WTC11 (cell line): Measurements from ENCODE around the gene ZNF425. TPM values are rescaled to one million over a fixed set of nuclear protein-coding genes. Genes with fewer than 3 reads are reported as not detected.

ENCODE experiments used
- ATAC-seq: fragments of 200-7000 bp; cut with Tn5 transposase; 2 replicates; pipeline ENCODE4 v1.10.0; 2021; ENCODE audit warnings: mild to moderate bottlenecking, moderate library complexity
- CTCF ChIA-PET: fragments of 300-600 bp; sonication (Branson Sonifier 250); formaldehyde crosslinking; loops from one replicate; lab custom pipeline; 2021; ENCODE audit warnings: antibody characterized with exemption; lab: Charles Lee
- POLR2A ChIA-PET: fragments of 350-600 bp; sonication (Branson Sonifier 250); formaldehyde crosslinking; loops from one replicate; lab custom pipeline; 2021; ENCODE audit warnings: antibody characterized with exemption; lab: Charles Lee
- DNase-seq: peaks from one replicate; pipeline ENCODE4 v3.0.0; 2021; ENCODE audit warnings: low spot score
- H3K27ac Mint-ChIP-seq: 2 replicates; pipeline ENCODE4 v1.8.0; 2021; ENCODE audit warnings: mixed read lengths
- H3K27me3 Mint-ChIP-seq: 2 replicates; pipeline ENCODE4 v1.8.0; 2021; ENCODE audit warnings: low read depth, mild to moderate bottlenecking, moderate library complexity, mixed read lengths
- H3K36me3 Mint-ChIP-seq: 2 replicates; pipeline ENCODE4 v1.8.0; 2021; ENCODE audit warnings: mixed read lengths
- H3K4me1 Mint-ChIP-seq: 2 replicates; pipeline ENCODE4 v1.8.0; 2022; ENCODE audit warnings: mixed read lengths
- H3K4me3 Mint-ChIP-seq: 2 replicates; pipeline ENCODE4 v1.8.0; 2021; ENCODE audit warnings: mild to moderate bottlenecking, moderate library complexity, mixed read lengths
- H3K9me3 Mint-ChIP-seq: 2 replicates; pipeline ENCODE4 v1.8.0; 2021; ENCODE audit warnings: mixed read lengths
- CBFB ChIP-seq: sonication (generic); formaldehyde crosslinking; IDR thresholded peaks from 2 replicates; pipeline ENCODE4 v1.8.1; 2022; ENCODE audit warnings: mild to moderate bottlenecking, low read depth, missing genetic modification reagents
- CREM ChIP-seq: sonication (generic); formaldehyde crosslinking; IDR thresholded peaks from 2 replicates; pipeline ENCODE4 v1.8.1; 2022; ENCODE audit warnings: mild to moderate bottlenecking, missing genetic modification reagents, moderate library complexity
- ELF4 ChIP-seq: sonication (generic); formaldehyde crosslinking; IDR thresholded peaks from 2 replicates; pipeline ENCODE4 v1.8.1; 2022; ENCODE audit warnings: low read depth, mild to moderate bottlenecking, moderate library complexity, missing genetic modification reagents
- FOXK1 ChIP-seq: sonication (generic); formaldehyde crosslinking; IDR thresholded peaks from 2 replicates; pipeline ENCODE4 v1.8.0; 2022; ENCODE audit warnings: mild to moderate bottlenecking, moderate library complexity, missing genetic modification reagents
- MYBL2 ChIP-seq: sonication (generic); formaldehyde crosslinking; IDR thresholded peaks from 2 replicates; pipeline ENCODE4 v1.8.1; 2023; ENCODE audit warnings: mild to moderate bottlenecking, moderate library complexity, missing genetic modification reagents
- NFATC4 ChIP-seq: fragments of 250-450 bp; sonication (Bioruptor Pico); IDR thresholded peaks from 2 replicates; pipeline ENCODE4 v1.9.0; 2021; ENCODE audit warnings: mild to moderate bottlenecking
- NR2C2 ChIP-seq: sonication (generic); formaldehyde crosslinking; IDR thresholded peaks from 2 replicates; pipeline ENCODE4 v1.8.0; 2022; ENCODE audit warnings: mild to moderate bottlenecking, missing genetic modification reagents
- NR3C1 ChIP-seq: sonication (generic); formaldehyde crosslinking; conservative IDR thresholded peaks from 2 replicates; pipeline ENCODE4 v1.8.1; 2023; ENCODE audit warnings: low read depth, mild to moderate bottlenecking, missing genetic modification reagents
- PRRX2 ChIP-seq: fragments of 250-450 bp; sonication (Bioruptor Pico); IDR thresholded peaks from 2 replicates; pipeline ENCODE4 v1.8.0; 2021; ENCODE audit warnings: mild to moderate bottlenecking
- SMAD4 ChIP-seq: sonication (generic); formaldehyde crosslinking; IDR thresholded peaks from 2 replicates; pipeline ENCODE4 v1.8.0; 2022; ENCODE audit warnings: mild to moderate bottlenecking, missing genetic modification reagents
- ZNF416 ChIP-seq: fragments of 250-450 bp; sonication (Bioruptor Pico); IDR thresholded peaks from 2 replicates; pipeline ENCODE4 v1.9.0; 2021; ENCODE audit warnings: mild to moderate bottlenecking, inconsistent platforms
- total RNA-seq: library from RNA; stranded (reverse); gene quantifications from 3 replicates; pipeline ENCODE4 v1.2.3, GENCODE V29; 2021
- TF ChIP-seq, protein P1 (sequence below): sonication (generic); formaldehyde crosslinking; IDR thresholded peaks from 2 replicates; pipeline ENCODE4 v1.8.1; 2023; ENCODE audit warnings: mild to moderate bottlenecking, missing genetic modification reagents, borderline replicate concordance
- TF ChIP-seq, protein P2 (sequence below): sonication (generic); formaldehyde crosslinking; IDR thresholded peaks from 2 replicates; pipeline ENCODE4 v1.8.0; 2022; ENCODE audit warnings: mild to moderate bottlenecking, missing genetic modification reagents
- TF ChIP-seq, protein P3 (sequence below): sonication (generic); formaldehyde crosslinking; IDR thresholded peaks from 2 replicates; pipeline ENCODE4 v1.8.1; 2023; ENCODE audit warnings: mild to moderate bottlenecking, missing genetic modification reagents
- TF ChIP-seq, protein P4 (sequence below): sonication (generic); formaldehyde crosslinking; IDR thresholded peaks from 2 replicates; pipeline ENCODE4 v1.8.0; 2022; ENCODE audit warnings: mild to moderate bottlenecking, missing genetic modification reagents
- TF ChIP-seq, protein P5 (sequence below): sonication (generic); formaldehyde crosslinking; IDR thresholded peaks from 2 replicates; pipeline ENCODE4 v1.8.0; 2022; ENCODE audit warnings: missing genetic modification reagents
- TF ChIP-seq, protein P6 (sequence below): sonication (generic); formaldehyde crosslinking; IDR thresholded peaks from 2 replicates; pipeline ENCODE4 v1.8.0; 2023; ENCODE audit warnings: mild to moderate bottlenecking, missing genetic modification reagents

ZNF425 gene
- total RNA-seq, 1 experiment from 2014 or later, result 3.8 TPM

DNA sequence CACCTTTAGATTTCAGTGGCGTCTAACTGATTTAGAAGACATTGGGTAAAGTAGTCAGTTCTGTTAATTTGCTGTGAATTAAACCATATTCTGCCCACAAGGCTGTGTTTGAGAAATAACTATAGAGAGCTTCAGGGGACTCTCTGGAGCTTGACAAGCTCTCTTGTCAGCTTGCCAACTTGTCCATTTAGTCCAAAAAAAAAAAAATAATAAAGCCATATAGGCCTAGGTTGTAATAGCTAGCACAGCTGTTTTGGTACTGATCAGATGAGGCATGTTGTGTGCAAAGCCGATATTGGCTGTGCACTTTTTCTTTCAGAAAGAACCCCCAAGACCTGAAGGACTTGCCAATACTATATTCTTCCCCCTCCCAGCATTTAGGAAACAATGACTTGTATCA, 49.0 kb upstream of the ZNF425 start:
- Mint-ChIP-seq H3K4me3 (no peak overlapping the region), H3K27ac (no peak overlapping the region), H3K9me3 (no peaks in the 10 kb centered on the region), H3K4me1 (no peaks in the 10 kb centered on the region), H3K27me3 (no peaks in the 10 kb centered on the region), H3K36me3 (peaks cover 76% of the 10 kb centered on the region)
- ChIA-PET CTCF (no interaction called here), POLR2A (interaction anchor here (0.6 kb wide), 1 partner anchor 306 kb away, joined by 3 read pairs; no protein-coding TSS in a partner anchor)
- DNase-seq, result no peak
- TF ChIP-seq NFATC4 (CRISPR knock-in tag) (no peak), SMAD4 (no peak), NR3C1 (no peak), ELF4 (CRISPR knock-in tag) (no peak), CREM (CRISPR knock-in tag) (no peak), NR2C2 (CRISPR knock-in tag) (no peak), MYBL2 (no peak), PRRX2 (no peak), CBFB (CRISPR knock-in tag) (no peak), FOXK1 (CRISPR knock-in tag) (no peak), ZNF416 (CRISPR knock-in tag) (no peak)
- TF ChIP-seq, protein P1, sequence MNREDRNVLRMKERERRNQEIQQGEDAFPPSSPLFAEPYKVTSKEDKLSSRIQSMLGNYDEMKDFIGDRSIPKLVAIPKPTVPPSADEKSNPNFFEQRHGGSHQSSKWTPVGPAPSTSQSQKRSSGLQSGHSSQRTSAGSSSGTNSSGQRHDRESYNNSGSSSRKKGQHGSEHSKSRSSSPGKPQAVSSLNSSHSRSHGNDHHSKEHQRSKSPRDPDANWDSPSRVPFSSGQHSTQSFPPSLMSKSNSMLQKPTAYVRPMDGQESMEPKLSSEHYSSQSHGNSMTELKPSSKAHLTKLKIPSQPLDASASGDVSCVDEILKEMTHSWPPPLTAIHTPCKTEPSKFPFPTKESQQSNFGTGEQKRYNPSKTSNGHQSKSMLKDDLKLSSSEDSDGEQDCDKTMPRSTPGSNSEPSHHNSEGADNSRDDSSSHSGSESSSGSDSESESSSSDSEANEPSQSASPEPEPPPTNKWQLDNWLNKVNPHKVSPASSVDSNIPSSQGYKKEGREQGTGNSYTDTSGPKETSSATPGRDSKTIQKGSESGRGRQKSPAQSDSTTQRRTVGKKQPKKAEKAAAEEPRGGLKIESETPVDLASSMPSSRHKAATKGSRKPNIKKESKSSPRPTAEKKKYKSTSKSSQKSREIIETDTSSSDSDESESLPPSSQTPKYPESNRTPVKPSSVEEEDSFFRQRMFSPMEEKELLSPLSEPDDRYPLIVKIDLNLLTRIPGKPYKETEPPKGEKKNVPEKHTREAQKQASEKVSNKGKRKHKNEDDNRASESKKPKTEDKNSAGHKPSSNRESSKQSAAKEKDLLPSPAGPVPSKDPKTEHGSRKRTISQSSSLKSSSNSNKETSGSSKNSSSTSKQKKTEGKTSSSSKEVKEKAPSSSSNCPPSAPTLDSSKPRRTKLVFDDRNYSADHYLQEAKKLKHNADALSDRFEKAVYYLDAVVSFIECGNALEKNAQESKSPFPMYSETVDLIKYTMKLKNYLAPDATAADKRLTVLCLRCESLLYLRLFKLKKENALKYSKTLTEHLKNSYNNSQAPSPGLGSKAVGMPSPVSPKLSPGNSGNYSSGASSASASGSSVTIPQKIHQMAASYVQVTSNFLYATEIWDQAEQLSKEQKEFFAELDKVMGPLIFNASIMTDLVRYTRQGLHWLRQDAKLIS (CRISPR knock-in tag), result no peak
- TF ChIP-seq, protein P2, sequence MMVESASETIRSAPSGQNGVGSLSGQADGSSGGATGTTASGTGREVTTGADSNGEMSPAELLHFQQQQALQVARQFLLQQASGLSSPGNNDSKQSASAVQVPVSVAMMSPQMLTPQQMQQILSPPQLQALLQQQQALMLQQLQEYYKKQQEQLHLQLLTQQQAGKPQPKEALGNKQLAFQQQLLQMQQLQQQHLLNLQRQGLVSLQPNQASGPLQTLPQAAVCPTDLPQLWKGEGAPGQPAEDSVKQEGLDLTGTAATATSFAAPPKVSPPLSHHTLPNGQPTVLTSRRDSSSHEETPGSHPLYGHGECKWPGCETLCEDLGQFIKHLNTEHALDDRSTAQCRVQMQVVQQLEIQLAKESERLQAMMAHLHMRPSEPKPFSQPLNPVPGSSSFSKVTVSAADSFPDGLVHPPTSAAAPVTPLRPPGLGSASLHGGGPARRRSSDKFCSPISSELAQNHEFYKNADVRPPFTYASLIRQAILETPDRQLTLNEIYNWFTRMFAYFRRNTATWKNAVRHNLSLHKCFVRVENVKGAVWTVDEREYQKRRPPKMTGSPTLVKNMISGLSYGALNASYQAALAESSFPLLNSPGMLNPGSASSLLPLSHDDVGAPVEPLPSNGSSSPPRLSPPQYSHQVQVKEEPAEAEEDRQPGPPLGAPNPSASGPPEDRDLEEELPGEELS (CRISPR knock-in tag), result no peak
- TF ChIP-seq, protein P3, sequence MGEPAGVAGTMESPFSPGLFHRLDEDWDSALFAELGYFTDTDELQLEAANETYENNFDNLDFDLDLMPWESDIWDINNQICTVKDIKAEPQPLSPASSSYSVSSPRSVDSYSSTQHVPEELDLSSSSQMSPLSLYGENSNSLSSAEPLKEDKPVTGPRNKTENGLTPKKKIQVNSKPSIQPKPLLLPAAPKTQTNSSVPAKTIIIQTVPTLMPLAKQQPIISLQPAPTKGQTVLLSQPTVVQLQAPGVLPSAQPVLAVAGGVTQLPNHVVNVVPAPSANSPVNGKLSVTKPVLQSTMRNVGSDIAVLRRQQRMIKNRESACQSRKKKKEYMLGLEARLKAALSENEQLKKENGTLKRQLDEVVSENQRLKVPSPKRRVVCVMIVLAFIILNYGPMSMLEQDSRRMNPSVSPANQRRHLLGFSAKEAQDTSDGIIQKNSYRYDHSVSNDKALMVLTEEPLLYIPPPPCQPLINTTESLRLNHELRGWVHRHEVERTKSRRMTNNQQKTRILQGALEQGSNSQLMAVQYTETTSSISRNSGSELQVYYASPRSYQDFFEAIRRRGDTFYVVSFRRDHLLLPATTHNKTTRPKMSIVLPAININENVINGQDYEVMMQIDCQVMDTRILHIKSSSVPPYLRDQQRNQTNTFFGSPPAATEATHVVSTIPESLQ (CRISPR knock-in tag), result no peak
- TF ChIP-seq, protein P4, sequence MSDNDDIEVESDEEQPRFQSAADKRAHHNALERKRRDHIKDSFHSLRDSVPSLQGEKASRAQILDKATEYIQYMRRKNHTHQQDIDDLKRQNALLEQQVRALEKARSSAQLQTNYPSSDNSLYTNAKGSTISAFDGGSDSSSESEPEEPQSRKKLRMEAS, result no peak
- TF ChIP-seq, protein P5, sequence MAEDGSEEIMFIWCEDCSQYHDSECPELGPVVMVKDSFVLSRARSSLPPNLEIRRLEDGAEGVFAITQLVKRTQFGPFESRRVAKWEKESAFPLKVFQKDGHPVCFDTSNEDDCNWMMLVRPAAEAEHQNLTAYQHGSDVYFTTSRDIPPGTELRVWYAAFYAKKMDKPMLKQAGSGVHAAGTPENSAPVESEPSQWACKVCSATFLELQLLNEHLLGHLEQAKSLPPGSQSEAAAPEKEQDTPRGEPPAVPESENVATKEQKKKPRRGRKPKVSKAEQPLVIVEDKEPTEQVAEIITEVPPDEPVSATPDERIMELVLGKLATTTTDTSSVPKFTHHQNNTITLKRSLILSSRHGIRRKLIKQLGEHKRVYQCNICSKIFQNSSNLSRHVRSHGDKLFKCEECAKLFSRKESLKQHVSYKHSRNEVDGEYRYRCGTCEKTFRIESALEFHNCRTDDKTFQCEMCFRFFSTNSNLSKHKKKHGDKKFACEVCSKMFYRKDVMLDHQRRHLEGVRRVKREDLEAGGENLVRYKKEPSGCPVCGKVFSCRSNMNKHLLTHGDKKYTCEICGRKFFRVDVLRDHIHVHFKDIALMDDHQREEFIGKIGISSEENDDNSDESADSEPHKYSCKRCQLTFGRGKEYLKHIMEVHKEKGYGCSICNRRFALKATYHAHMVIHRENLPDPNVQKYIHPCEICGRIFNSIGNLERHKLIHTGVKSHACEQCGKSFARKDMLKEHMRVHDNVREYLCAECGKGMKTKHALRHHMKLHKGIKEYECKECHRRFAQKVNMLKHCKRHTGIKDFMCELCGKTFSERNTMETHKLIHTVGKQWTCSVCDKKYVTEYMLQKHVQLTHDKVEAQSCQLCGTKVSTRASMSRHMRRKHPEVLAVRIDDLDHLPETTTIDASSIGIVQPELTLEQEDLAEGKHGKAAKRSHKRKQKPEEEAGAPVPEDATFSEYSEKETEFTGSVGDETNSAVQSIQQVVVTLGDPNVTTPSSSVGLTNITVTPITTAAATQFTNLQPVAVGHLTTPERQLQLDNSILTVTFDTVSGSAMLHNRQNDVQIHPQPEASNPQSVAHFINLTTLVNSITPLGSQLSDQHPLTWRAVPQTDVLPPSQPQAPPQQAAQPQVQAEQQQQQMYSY (CRISPR knock-in tag), result no peak
- TF ChIP-seq, protein P6, sequence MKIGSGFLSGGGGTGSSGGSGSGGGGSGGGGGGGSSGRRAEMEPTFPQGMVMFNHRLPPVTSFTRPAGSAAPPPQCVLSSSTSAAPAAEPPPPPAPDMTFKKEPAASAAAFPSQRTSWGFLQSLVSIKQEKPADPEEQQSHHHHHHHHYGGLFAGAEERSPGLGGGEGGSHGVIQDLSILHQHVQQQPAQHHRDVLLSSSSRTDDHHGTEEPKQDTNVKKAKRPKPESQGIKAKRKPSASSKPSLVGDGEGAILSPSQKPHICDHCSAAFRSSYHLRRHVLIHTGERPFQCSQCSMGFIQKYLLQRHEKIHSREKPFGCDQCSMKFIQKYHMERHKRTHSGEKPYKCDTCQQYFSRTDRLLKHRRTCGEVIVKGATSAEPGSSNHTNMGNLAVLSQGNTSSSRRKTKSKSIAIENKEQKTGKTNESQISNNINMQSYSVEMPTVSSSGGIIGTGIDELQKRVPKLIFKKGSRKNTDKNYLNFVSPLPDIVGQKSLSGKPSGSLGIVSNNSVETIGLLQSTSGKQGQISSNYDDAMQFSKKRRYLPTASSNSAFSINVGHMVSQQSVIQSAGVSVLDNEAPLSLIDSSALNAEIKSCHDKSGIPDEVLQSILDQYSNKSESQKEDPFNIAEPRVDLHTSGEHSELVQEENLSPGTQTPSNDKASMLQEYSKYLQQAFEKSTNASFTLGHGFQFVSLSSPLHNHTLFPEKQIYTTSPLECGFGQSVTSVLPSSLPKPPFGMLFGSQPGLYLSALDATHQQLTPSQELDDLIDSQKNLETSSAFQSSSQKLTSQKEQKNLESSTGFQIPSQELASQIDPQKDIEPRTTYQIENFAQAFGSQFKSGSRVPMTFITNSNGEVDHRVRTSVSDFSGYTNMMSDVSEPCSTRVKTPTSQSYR (CRISPR knock-in tag), result no peak
- ATAC-seq, result no peak
